HG03139 (cell line): ENCODE measurements around the gene ECI2.
"Not testable (repeated sequence)": the region's sequence is repeated elsewhere in the genome, so short reads cannot be mapped to it uniquely, and the experiment has no call there.

Experiments
- ATAC-seq: cut with Tn5 transposase; IDR thresholded peaks from one replicate; pipeline ENCODE4 v1.9.1; 2021; ENCODE audit not compliant: unreplicated experiment

ECI2 gene

GRCh38 chr6:4139272-4139671 lies 3.9 kb upstream of the ECI2 start:
- no peak for ATAC-seq

GRCh38 chr6:4138186-4138585 lies 2.8 kb upstream of the ECI2 start:
- no peak for ATAC-seq

GRCh38 chr6:4136354-4136831 lies 1.0 kb upstream of the ECI2 start:
- no peak for ATAC-seq

- peak; percentile 65 for ATAC-seq
Measured at GRCh38 chr6:4135665-4136353, 434 bp upstream of the ECI2 start.

- ATAC-seq = no peak
Measured at GRCh38 chr6:4133941-4134838, 1.2 kb downstream of the ECI2 start.

- no peak for ATAC-seq
Measured at GRCh38 chr6:4130357-4130987, 4.9 kb downstream of the ECI2 start.

- ATAC-seq = no peak
Measured at GRCh38 chr6:4129446-4129845, 5.9 kb downstream of the ECI2 start.

- ATAC-seq = no peak
Measured at GRCh38 chr6:4128748-4129147, 6.6 kb downstream of the ECI2 start.

- no peak for ATAC-seq
Measured at GRCh38 chr6:4128072-4128471, 7.3 kb downstream of the ECI2 start.

GRCh38 chr6:4125933-4126864 lies 9.2 kb downstream of the ECI2 start:
- ATAC-seq = no peak

- no peak for ATAC-seq
Measured at GRCh38 chr6:4125500-4125899, 9.9 kb downstream of the ECI2 start.

- no peak for ATAC-seq
Measured at GRCh38 chr6:4124351-4124750, 11.0 kb downstream of the ECI2 start.

- no peak for ATAC-seq
Measured at GRCh38 chr6:4115741-4116140, 19.6 kb downstream of the ECI2 start.

GRCh38 chr6:4114123-4114522 lies 21.3 kb downstream of the ECI2 start:
- ATAC-seq = no peak

- no peak for ATAC-seq
Measured at GRCh38 chr6:4113649-4114048, 21.7 kb downstream of the ECI2 start.

GRCh38 chr6:4112366-4112765 lies 23.0 kb downstream of the ECI2 start:
- no peak for ATAC-seq

GRCh38 chr6:4109363-4109815 lies 26.0 kb downstream of the ECI2 start:
- not testable (repeated sequence) for ATAC-seq

- no peak for ATAC-seq
Measured at GRCh38 chr6:4108561-4109093, 26.7 kb downstream of the ECI2 start.

GRCh38 chr6:4107873-4108272 lies 27.5 kb downstream of the ECI2 start:
- no peak for ATAC-seq

GRCh38 chr6:4105980-4106536 lies 29.3 kb downstream of the ECI2 start:
- no peak for ATAC-seq
